GM23338 (cell line): Measurements from ENCODE around the gene CTTNBP2. TPM values are rescaled to one million over a fixed set of nuclear protein-coding genes. Genes with fewer than 3 reads are reported as not detected.

ENCODE experiments used
- ATAC-seq: fragments of 200-7000 bp; cut with Tn5 transposase; 3 replicates; pipeline ENCODE4 v1.9.1; 2020
- DNase-seq: peaks from one replicate; pipeline ENCODE4 v3.0.0-alpha.2; 2015; ENCODE audit warnings: low spot score
- H2AFZ ChIP-seq: fragments of 200-600 bp; sonication (generic); 2 replicates; pipeline ENCODE4 v1.8.0; 2016; ENCODE audit warnings: antibody characterized with exemption, mild to moderate bottlenecking, moderate library complexity
- H3F3A ChIP-seq: fragments of 200-600 bp; sonication (generic); replicated peaks from 2 replicates; pipeline ENCODE4 v1.8.0; 2017; ENCODE audit warnings: antibody characterized with exemption, mixed run types, low read depth
- H3K27ac ChIP-seq: fragments of 200-600 bp; sonication (generic); 2 replicates; pipeline ENCODE4 v1.6.1; 2016; ENCODE audit warnings: low read depth
- H3K27me3 ChIP-seq: fragments of 200-600 bp; sonication (generic); 2 replicates; pipeline ENCODE4 v1.8.0; 2016; ENCODE audit warnings: mild to moderate bottlenecking, mixed run types, moderate library complexity; ENCODE audit not compliant: insufficient read depth
- H3K36me3 ChIP-seq: fragments of 200-600 bp; sonication (generic); 2 replicates; pipeline ENCODE4 v1.8.0; 2016; ENCODE audit warnings: mild to moderate bottlenecking; ENCODE audit not compliant: insufficient read depth
- H3K4me1 ChIP-seq: fragments of 200-600 bp; sonication (generic); 2 replicates; pipeline ENCODE4 v1.8.0; 2016; ENCODE audit warnings: mild to moderate bottlenecking, moderate library complexity; ENCODE audit not compliant: insufficient read depth
- H3K4me2 ChIP-seq: fragments of 200-600 bp; sonication (generic); 2 replicates; pipeline ENCODE4 v1.7.1; 2017; ENCODE audit warnings: mixed run types
- H3K4me3 ChIP-seq: fragments of 200-600 bp; sonication (generic); 2 replicates; pipeline ENCODE4 v1.6.1; 2016; ENCODE audit warnings: mixed run types
- H3K79me2 ChIP-seq: fragments of 200-600 bp; sonication (generic); replicated peaks from 2 replicates; pipeline ENCODE4 v1.8.0; 2017; ENCODE audit warnings: mild to moderate bottlenecking; ENCODE audit not compliant: insufficient read depth
- H3K9me2 ChIP-seq: fragments of 200-600 bp; sonication (generic); 2 replicates; pipeline ENCODE4 v1.8.0; 2017; ENCODE audit not compliant: insufficient read depth
- H4K20me1 ChIP-seq: fragments of 200-600 bp; sonication (generic); replicated peaks from 2 replicates; pipeline ENCODE4 v1.8.0; 2017; ENCODE audit warnings: mild to moderate bottlenecking; ENCODE audit not compliant: insufficient read depth
- H3K27ac Mint-ChIP-seq: 2 replicates; pipeline ENCODE4 v1.8.0; 2020; ENCODE audit warnings: inconsistent platforms, mild to moderate bottlenecking, moderate library complexity, mixed read lengths
- H3K27me3 Mint-ChIP-seq: 3 replicates; pipeline ENCODE4 v1.8.0; 2022; ENCODE audit warnings: low read depth, mild to moderate bottlenecking, moderate library complexity, mixed read lengths, inconsistent platforms; ENCODE audit not compliant: insufficient read depth, poor library complexity
- H3K36me3 Mint-ChIP-seq: 3 replicates; pipeline ENCODE4 v1.8.0; 2021; ENCODE audit warnings: low read depth, mild to moderate bottlenecking, inconsistent platforms, moderate library complexity, mixed read lengths
- H3K4me1 Mint-ChIP-seq: 3 replicates; pipeline ENCODE4 v1.8.0; 2020; ENCODE audit warnings: mild to moderate bottlenecking, inconsistent platforms, mixed read lengths
- H3K4me3 Mint-ChIP-seq: 3 replicates; pipeline ENCODE4 v1.8.0; 2021; ENCODE audit warnings: moderate library complexity, mild to moderate bottlenecking, inconsistent platforms, mixed read lengths
- H3K9me3 Mint-ChIP-seq: 3 replicates; pipeline ENCODE4 v1.8.0; 2020; ENCODE audit warnings: moderate library complexity, mild to moderate bottlenecking, inconsistent platforms, mixed read lengths
- CTCF ChIP-seq, 2 experiments: fragments of 200-600 bp in 1 of 2; sonication (generic) in 1 of 2; conservative IDR thresholded peaks; 2 replicates each; pipeline versions ENCODE4 v1.5.1 to v1.6.1; 2016 to 2017; ENCODE audit warnings: antibody characterized with exemption in 2 of 2, low read depth in 2 of 2, mild to moderate bottlenecking in 2 of 2, moderate library complexity in 1 of 2
- ETS1 ChIP-seq: IDR thresholded peaks from 2 replicates; pipeline ENCODE4 v1.6.1; 2016; ENCODE audit warnings: antibody characterized with exemption
- EZH2 ChIP-seq: fragments of 200-600 bp; sonication (generic); IDR thresholded peaks from one replicate; pipeline ENCODE4 v1.8.0; 2017; ENCODE audit warnings: antibody characterized with exemption, mild to moderate bottlenecking, low read depth; ENCODE audit not compliant: unreplicated experiment
- EZH2phosphoT487 ChIP-seq: fragments of 200-600 bp; sonication (generic); IDR thresholded peaks from one replicate; pipeline ENCODE4 v1.8.1; 2018; ENCODE audit warnings: antibody characterized with exemption; ENCODE audit not compliant: unreplicated experiment
- JUNB ChIP-seq: IDR thresholded peaks from one replicate; pipeline ENCODE4 v1.6.1; 2016; ENCODE audit warnings: antibody characterized with exemption; ENCODE audit not compliant: unreplicated experiment
- NANOG ChIP-seq: IDR thresholded peaks from 2 replicates; pipeline ENCODE4 v1.6.1; 2016; ENCODE audit warnings: antibody characterized with exemption, borderline replicate concordance
- POLR2AphosphoS5 ChIP-seq: IDR thresholded peaks from 2 replicates; pipeline ENCODE4 v1.6.1; 2016; ENCODE audit warnings: antibody characterized with exemption, low read depth
- REST ChIP-seq: IDR thresholded peaks from one replicate; pipeline ENCODE4 v1.6.1; 2018; ENCODE audit warnings: antibody characterized with exemption; ENCODE audit not compliant: unreplicated experiment
- STAT1 ChIP-seq: IDR thresholded peaks from one replicate; pipeline ENCODE4 v1.6.1; 2016; ENCODE audit warnings: antibody characterized with exemption; ENCODE audit not compliant: unreplicated experiment
- ZNF114 ChIP-seq: fragments of 250-450 bp; sonication (Bioruptor Pico); IDR thresholded peaks from 2 replicates; pipeline ENCODE4 v1.5.0; 2020; ENCODE audit warnings: mild to moderate bottlenecking, moderate library complexity
- ZNF331 ChIP-seq: fragments of 250-450 bp; sonication (Bioruptor Pico); IDR thresholded peaks from 2 replicates; pipeline ENCODE4 v1.5.0; 2020; ENCODE audit warnings: low read depth, mild to moderate bottlenecking, moderate library complexity
- polyA plus RNA-seq: library from polyadenylated mRNA; unstranded; fragments of >200 nt; fragmentation: Nextera tagmentation; extraction: Ambion mirVana; gene quantifications from 2 replicates; pipeline ENCODE4 v1.2.1, GENCODE V29; 2016
- total RNA-seq: library from RNA; depleted of rRNA; stranded (reverse); fragments of >200 nt; shearing (Covaris generic); gene quantifications from 2 replicates; pipeline ENCODE4 v1.2.3, GENCODE V29; 2014

The CTTNBP2 gene
- total and polyA plus RNA-seq, 2 experiments from 2014 or later: 26.8 to 30.7 TPM

GRCh38 chr7:117894037-117894436 is 20.8 kb upstream of the CTTNBP2 start:
- ATAC-seq (no peak), DNase-seq (no peak)
- peaks cover 4% of the 10 kb centered on the region for H3K27me3 Mint-ChIP-seq
- no peaks in the 10 kb centered on the region for H3K36me3 ChIP-seq
- H2AFZ ChIP-seq: no peak overlapping the region
- no peaks in the 10 kb centered on the region for H3K27me3 ChIP-seq
- H3K4me3 Mint-ChIP-seq: no peak overlapping the region
- peaks cover 13% of the 10 kb centered on the region; the same call in 2 of the 3 replicates for H3K4me1 Mint-ChIP-seq
- H3K4me3 ChIP-seq: no peak overlapping the region
- no peaks in the 10 kb centered on the region for H3F3A ChIP-seq
- no peak overlapping the region for H3K27ac Mint-ChIP-seq
- H3K4me2 ChIP-seq: no peak overlapping the region
- H3K9me2 ChIP-seq: peaks cover 11% of the 10 kb centered on the region
- H3K9me3 Mint-ChIP-seq: no peaks in the 10 kb centered on the region
- H3K27ac ChIP-seq: no peak overlapping the region
- TF ChIP-seq EZH2 (no peak), STAT1 (no peak), REST (no peak), ZNF331 (no peak), POLR2AphosphoS5 (no peak)
- peaks cover 11% of the 10 kb centered on the region for H3K4me1 ChIP-seq
- H4K20me1 ChIP-seq: no peaks in the 10 kb centered on the region
- H3K79me2 ChIP-seq: no peaks in the 10 kb centered on the region
- H3K36me3 Mint-ChIP-seq: no peaks in the 10 kb centered on the region

- Histone ChIP-seq H4K20me1 (no peaks in the 10 kb centered on the region), H3K27ac (no peak overlapping the region), H3F3A (no peaks in the 10 kb centered on the region), H3K4me3 (no peak overlapping the region), H3K9me2 (peaks cover 11% of the 10 kb centered on the region), H3K4me1 (peaks cover 23% of the 10 kb centered on the region), H3K4me2 (no peak overlapping the region), H3K36me3 (no peaks in the 10 kb centered on the region), H3K79me2 (no peaks in the 10 kb centered on the region), H2AFZ (no peak overlapping the region), H3K27me3 (no peaks in the 10 kb centered on the region)
- Mint-ChIP-seq H3K9me3 (no peaks in the 10 kb centered on the region), H3K4me1 (peaks cover 25% of the 10 kb centered on the region), H3K27me3 (peaks cover 8% of the 10 kb centered on the region), H3K4me3 (no peak overlapping the region), H3K27ac (no peak overlapping the region), H3K36me3 (no peaks in the 10 kb centered on the region)
- ATAC-seq: no peak
- DNase-seq: no peak
- no peak for TF ChIP-seq ZNF114 (CRISPR knock-in tag)
- no peak for TF ChIP-seq CTCF (conservative IDR thresholded peaks at IDR 0.05; ENCODE audit: low read depth in 2 of 2)
- no peak for TF ChIP-seq NANOG
- TF ChIP-seq POLR2AphosphoS5: no peak
- TF ChIP-seq STAT1: no peak
- no peak for TF ChIP-seq EZH2phosphoT487
- TF ChIP-seq ZNF331: no peak
- TF ChIP-seq ETS1: no peak
- no peak for TF ChIP-seq JUNB
Measured at GRCh38 chr7:117892821-117893220, 19.6 kb upstream of the CTTNBP2 start.
